GM12878 (cell line): ENCODE measurements around the gene SVEP1. TPM values are rescaled to one million over a fixed set of nuclear protein-coding genes. Genes with fewer than 3 reads are reported as not detected.

ENCODE experiments used
- ATAC-seq: fragments of 200-7000 bp; cut with Tn5 transposase; 3 replicates; pipeline ENCODE4 v1.9.1; 2020; ENCODE audit warnings: mild to moderate bottlenecking, moderate library complexity
- BruUV-seq: library from RNA; stranded (reverse); fragments of 400-500 nt; replicated peaks from 2 replicates; lab custom pipeline; 2021; lab: Mats Ljungman, UMichigan
- CTCF ChIA-PET: fragments of 300-600 bp; sonication (Branson Sonifier 250); formaldehyde crosslinking; extraction: SDS; loops from one replicate; lab custom pipeline; 2021; ENCODE audit warnings: inconsistent platforms; lab: Yijun Ruan, JAX
- POLR2A ChIA-PET: fragments of 350-600 bp; formaldehyde crosslinking; extraction: SDS; loops from one replicate; lab custom pipeline; 2021; ENCODE audit warnings: inconsistent platforms; lab: Charles Lee
- RAD21 ChIA-PET: fragments of 300-600 bp; sonication (Branson Sonifier 250); formaldehyde crosslinking; loops from one replicate; lab custom pipeline; 2023; ENCODE audit warnings: antibody characterized with exemption; ENCODE audit not compliant: unreplicated experiment; lab: Charles Lee
- SMC1A ChIA-PET: fragments of 300-600 bp; sonication (Branson Sonifier 250); formaldehyde crosslinking; loops from one replicate; lab custom pipeline; 2023; ENCODE audit not compliant: unreplicated experiment, uncharacterized antibody; lab: Charles Lee
- DNase-seq: peaks from one replicate; pipeline ENCODE4 v3.0.0-alpha.2; 2011; ENCODE audit warnings: low read depth, low spot score
- FAIRE-seq: peaks from 3 replicates; lab custom pipeline; 2011; peaks lifted over from hg19 to GRCh38; lab: Jason Lieb, UNC
- H2AFZ ChIP-seq: 2 replicates; pipeline ENCODE4 v1.6.0; 2011; ENCODE audit warnings: low read depth, low read length, control low read depth; ENCODE audit not compliant: control insufficient read depth
- H3K27ac ChIP-seq: 2 replicates; pipeline ENCODE4 v1.5.1; 2011; ENCODE audit warnings: control low read depth; ENCODE audit not compliant: control insufficient read depth, insufficient read depth
- H3K27me3 ChIP-seq, 2 experiments: replicated peaks in 1 of 2; 2 replicates each; pipeline versions ENCODE4 v1.6.0 to v1.6.1; 2011; ENCODE audit warnings: low read length in 1 of 2; ENCODE audit not compliant: control insufficient read depth in 2 of 2, insufficient read depth in 2 of 2
- H3K36me3 ChIP-seq, 2 experiments: 2 replicates each; pipeline ENCODE4 v1.5.1; 2011; ENCODE audit warnings: low read length in 1 of 2; ENCODE audit not compliant: control insufficient read depth in 2 of 2, insufficient read depth in 2 of 2
- H3K4me1 ChIP-seq: 2 replicates; pipeline ENCODE4 v1.6.1; 2011; ENCODE audit warnings: mild to moderate bottlenecking, low read length, moderate library complexity, mixed read lengths; ENCODE audit not compliant: control insufficient read depth, insufficient read depth
- H3K4me2 ChIP-seq: 2 replicates; pipeline ENCODE4 v1.6.0; 2011; ENCODE audit warnings: control low read depth; ENCODE audit not compliant: control insufficient read depth, insufficient read depth
- H3K4me3 ChIP-seq: fragments of 200-600 bp; sonication (generic); 2 replicates; pipeline ENCODE4 v1.5.1; 2016
- H3K79me2 ChIP-seq: 2 replicates; pipeline ENCODE4 v1.6.0; 2011; ENCODE audit warnings: low read length; ENCODE audit not compliant: control insufficient read depth, insufficient read depth
- H3K9ac ChIP-seq: 2 replicates; pipeline ENCODE4 v1.8.0; 2011; ENCODE audit warnings: low read length, control low read depth, mixed read lengths; ENCODE audit not compliant: control insufficient read depth, insufficient read depth
- H3K9me3 ChIP-seq: replicated peaks from 3 replicates; pipeline ENCODE4 v1.5.1; 2011; ENCODE audit warnings: mild to moderate bottlenecking, low read length; ENCODE audit not compliant: control insufficient read depth, insufficient read depth
- H4K20me1 ChIP-seq: 2 replicates; pipeline ENCODE4 v1.6.0; 2011; ENCODE audit not compliant: control insufficient read depth, insufficient read depth
- CREB1 ChIP-seq: IDR thresholded peaks from 2 replicates; pipeline ENCODE4 v1.6.1; 2012; ENCODE audit warnings: low read depth, mild to moderate bottlenecking, inconsistent platforms
- HDAC2 ChIP-seq: fragments of 200-600 bp; sonication (generic); IDR thresholded peaks from 2 replicates; pipeline ENCODE4 v1.6.1; 2017
- MTA3 ChIP-seq: IDR thresholded peaks from 2 replicates; pipeline ENCODE4 v1.6.1; 2012; ENCODE audit warnings: low read length, inconsistent platforms, borderline replicate concordance
- POLR2AphosphoS2 ChIP-seq: IDR thresholded peaks from 2 replicates; pipeline ENCODE4 v1.6.1; 2011; ENCODE audit warnings: low read depth, mild to moderate bottlenecking, low read length, improper control_type of control experiment, moderate library complexity
- POU2F2 ChIP-seq: IDR thresholded peaks from 3 replicates; pipeline ENCODE4 v1.6.1; 2011; ENCODE audit warnings: low read depth, mild to moderate bottlenecking, low read length, borderline replicate concordance
- SIN3A ChIP-seq: IDR thresholded peaks from 2 replicates; pipeline ENCODE4 v1.6.1; 2012; ENCODE audit warnings: low read depth, low read length, improper control_type of control experiment
- SREBF2 ChIP-seq: IDR thresholded peaks from 2 replicates; pipeline ENCODE4 v1.6.1; 2012; ENCODE audit warnings: mild to moderate bottlenecking, low read length
- TBL1XR1 ChIP-seq: IDR thresholded peaks from 2 replicates; pipeline ENCODE4 v1.6.1; 2012; ENCODE audit warnings: low read depth, low read length, improper control_type of control experiment
- USF2 ChIP-seq: IDR thresholded peaks from 2 replicates; pipeline ENCODE4 v1.6.1; 2011; ENCODE audit warnings: low read depth, low read length, improper control_type of control experiment, borderline replicate concordance
- WGBS: methylation state at CpG from one replicate; pipeline ENCODE4 v1.1.6; 2016; ENCODE audit warnings: low lambda C conversion rate; ENCODE audit not compliant: insufficient replicate concordance, insufficient coverage; ENCODE audit errors: missing lambda C conversion rate; 5-methylcytosine and 5-hydroxymethylcytosine counted together
- in situ Hi-C: fragments of 300-500 bp; cut with MboI; formaldehyde crosslinking; loops from 9 replicates; pipeline ENCODE4 v1.14.3; 2018; ENCODE audit warnings: mixed read lengths
- intact Hi-C: fragments of 100-400 bp; cut with micrococcal nuclease; formaldehyde crosslinking; loops from one replicate; pipeline ENCODE4 v1.14.2; 2022; ENCODE audit not compliant: unreplicated experiment
- polyA plus RNA-seq, 11 experiments: library from polyadenylated mRNA; depleted of rRNA in 4 of 11; unstranded in 6 of 11; stranded (reverse) in 5 of 11; fragments of >200 nt; fragmentation: Nextera tagmentation in 4 of 11; fragmentation: Illumina TruSeq in 1 of 11; extraction: Ambion mirVana in 4 of 11; extraction: Trizol in 1 of 11; gene quantifications; 1 replicate in 1 of 11; 2 replicates in 10 of 11; pipeline versions ENCODE4 v1.2.1 to v1.2.3, GENCODE V29; 2011 to 2016; ENCODE audit warnings: inconsistent platforms in 2 of 11, missing spikeins in 2 of 11, low read depth in 1 of 11
- total RNA-seq, 4 experiments: library from RNA; depleted of rRNA in 3 of 4; stranded (reverse); fragments of >200 nt in 3 of 4; fragmentation: Illumina TruSeq in 1 of 4; extraction: Trizol in 1 of 4; gene quantifications; 2 replicates each; pipeline versions ENCODE4 v1.2.1 to v1.2.3, GENCODE V29; 2013 to 2021
- TF ChIP-seq, protein P1 (sequence below): IDR thresholded peaks from 2 replicates; pipeline ENCODE4 v1.6.1; 2011; ENCODE audit warnings: borderline replicate concordance, low read depth, mild to moderate bottlenecking, moderate library complexity, mixed read lengths, low read length; ENCODE audit not compliant: insufficient read depth; ENCODE audit errors: extremely low read length

Gene SVEP1
- total and polyA plus RNA-seq, 10 of the 15 experiments (the other 5 are each of a cell fraction or from before 2014, with no cell fraction given) = under 0.01 to 0.05 (median 0.01) TPM; not detected in 5

DNA sequence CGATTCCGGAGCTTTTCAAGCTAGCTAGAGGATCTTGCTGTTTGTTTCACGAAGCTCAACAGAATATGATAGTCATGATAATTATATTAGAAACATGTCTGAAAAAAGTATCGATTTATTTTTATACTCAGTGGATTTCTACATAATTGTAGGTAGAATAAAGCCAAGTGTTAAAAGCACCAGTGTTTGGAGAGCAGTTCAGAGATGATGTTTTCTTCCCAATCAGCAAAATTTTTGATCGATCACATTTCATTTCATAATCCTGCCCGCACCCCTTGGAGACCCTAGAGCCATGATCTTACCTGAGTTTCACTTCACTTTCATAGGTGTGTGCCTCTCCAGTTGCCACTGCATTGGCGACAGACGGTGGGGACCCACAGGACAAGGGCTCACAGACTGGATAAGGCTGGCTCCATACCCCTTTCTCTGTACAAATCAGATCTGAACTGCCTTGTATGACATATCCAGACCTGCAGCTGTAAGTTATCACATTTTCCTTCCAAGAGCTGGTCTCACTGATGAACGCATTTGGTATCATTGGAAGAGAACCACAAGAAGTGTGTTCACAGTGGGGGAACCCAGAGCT lies 173.6 kb downstream of the SVEP1 start (continued):
- TF ChIP-seq POLR2AphosphoS2 (no peak), USF2 (no peak), MTA3 (no peak)

DNA sequence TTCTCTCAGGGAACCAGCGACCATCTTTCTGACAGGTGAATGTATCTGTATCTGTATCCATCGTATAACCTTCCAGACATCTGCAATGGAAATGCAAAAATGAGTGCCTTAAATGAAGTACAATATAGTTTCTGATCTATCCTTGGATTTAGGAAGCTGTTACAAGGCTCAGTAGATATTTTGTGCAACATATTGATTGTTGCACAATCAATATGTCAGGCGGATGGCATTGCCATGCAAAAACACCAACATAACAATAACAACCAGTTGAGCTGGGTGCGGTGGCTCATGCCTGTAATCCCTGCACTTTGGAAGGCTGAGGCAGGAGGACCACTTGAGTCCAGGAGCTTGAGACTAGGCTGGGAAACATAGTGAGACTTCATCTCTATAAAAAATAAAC lies 175.1 kb downstream of the SVEP1 start:
- ChIA-PET RAD21 (no interaction called here), SMC1A (no interaction called here)
- WGBS = 5% methylated on average over 4 of the region's 4 CpGs
- no peaks in the 10 kb centered on the region for H3K4me1 ChIP-seq
- no peak overlapping the region for H3K9ac ChIP-seq
- H3K27me3 ChIP-seq = no peaks in the 10 kb centered on the region
- TF ChIP-seq USF2 (no peak), SREBF2 (no peak), HDAC2 (no peak), CREB1 (no peak), POU2F2 (no peak), SIN3A (no peak), TBL1XR1 (no peak)
- TF ChIP-seq, protein P1, sequence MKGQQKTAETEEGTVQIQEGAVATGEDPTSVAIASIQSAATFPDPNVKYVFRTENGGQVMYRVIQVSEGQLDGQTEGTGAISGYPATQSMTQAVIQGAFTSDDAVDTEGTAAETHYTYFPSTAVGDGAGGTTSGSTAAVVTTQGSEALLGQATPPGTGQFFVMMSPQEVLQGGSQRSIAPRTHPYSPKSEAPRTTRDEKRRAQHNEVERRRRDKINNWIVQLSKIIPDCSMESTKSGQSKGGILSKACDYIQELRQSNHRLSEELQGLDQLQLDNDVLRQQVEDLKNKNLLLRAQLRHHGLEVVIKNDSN = no peak
- TF ChIP-seq, all 136 proteins: peak for 0
- no peaks in the 10 kb centered on the region for H4K20me1 ChIP-seq
- no peak overlapping the region for H2AFZ ChIP-seq
- BruUV-seq = no TSS peak
- in situ Hi-C loops (no loop called here), intact Hi-C loops (no loop called here)
- ChIA-PET POLR2A (no interaction called here), CTCF (no interaction called here)
- H3K4me3 ChIP-seq = no peak overlapping the region
- H3K9me3 ChIP-seq = no peaks in the 10 kb centered on the region
- no peak overlapping the region for H3K27ac ChIP-seq
- no peak for DNase-seq
- H3K4me2 ChIP-seq = no peak overlapping the region
- no peaks in the 10 kb centered on the region for H3K36me3 ChIP-seq
- ATAC-seq = no peak
- no peak for FAIRE-seq
- H3K79me2 ChIP-seq = no peaks in the 10 kb centered on the region
